DMS 273 (cell line): ENCODE data around the gene ALG2.
"Not testable (repeated sequence)": the region's sequence is repeated elsewhere in the genome, so short reads cannot be mapped to it uniquely, and the experiment has no call there.

Experiments
- DNase-seq: peaks from one replicate; lab custom pipeline; 2025; ENCODE audit not compliant: unreplicated experiment; lab: John Stamatoyannopoulos, UW

The ALG2 gene

DNA sequence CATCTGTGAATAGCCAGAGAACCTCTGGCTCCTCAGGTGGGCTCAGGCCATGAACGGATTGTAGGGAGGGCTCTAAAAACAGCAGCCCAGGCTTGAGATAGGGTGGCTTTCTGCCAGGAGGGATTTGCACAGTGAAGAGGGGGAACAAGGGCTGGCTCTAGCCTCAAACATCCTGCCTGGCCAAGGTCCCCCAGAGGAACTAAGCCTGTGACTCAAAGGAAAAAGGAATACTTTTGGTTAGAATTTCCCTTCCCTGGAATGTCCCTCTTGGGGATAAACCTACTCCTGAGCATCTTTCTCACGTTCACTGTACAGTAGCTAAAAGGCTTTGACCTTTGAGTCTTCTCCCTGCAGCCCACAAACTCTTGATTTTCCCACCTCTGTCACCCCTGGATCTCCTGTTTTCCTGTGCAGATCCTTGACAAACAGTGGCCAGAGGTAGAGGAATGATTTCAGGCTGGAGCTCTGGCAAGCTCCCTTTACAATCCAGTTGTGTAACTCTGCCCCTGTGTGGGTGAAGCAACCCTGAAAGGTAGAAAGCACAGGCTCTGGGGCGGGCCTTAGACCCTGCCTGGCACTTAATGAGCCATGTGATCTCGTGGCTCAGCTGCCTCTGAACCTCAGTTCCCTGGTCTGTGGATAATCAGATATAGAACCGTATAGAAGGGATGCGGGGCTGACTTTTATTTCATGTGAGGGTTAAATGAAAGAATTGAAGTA is 17.8 kb upstream of the ALG2 start:
- no peak for DNase-seq

- no peak for DNase-seq
Observed at GRCh38 chr9:99238331-99238730, 16.6 kb upstream of the ALG2 start.

GRCh38 chr9:99237849-99238248 is 16.1 kb upstream of the ALG2 start:
- not testable (repeated sequence) for DNase-seq

DNA sequence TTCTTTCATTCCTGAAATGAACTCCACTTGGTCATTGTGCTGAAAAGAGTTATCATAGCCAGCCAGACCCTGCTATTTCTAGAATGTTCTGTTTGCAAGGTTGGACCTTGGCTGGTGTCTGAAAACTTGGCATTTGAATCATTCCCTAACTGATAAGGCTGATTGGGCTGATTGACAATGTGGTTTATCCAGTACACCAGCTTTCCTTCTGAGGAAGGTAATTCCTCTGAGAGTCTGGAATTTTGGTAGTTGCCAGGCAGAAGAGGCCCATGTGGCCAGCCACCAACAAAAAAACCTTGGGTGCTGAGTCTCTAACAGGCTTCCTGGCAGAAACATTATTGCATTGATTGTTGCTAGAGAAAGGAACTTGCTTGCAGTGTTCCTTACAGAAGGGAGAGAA is 15.6 kb upstream of the ALG2 start:
- DNase-seq: no peak

GRCh38 chr9:99235926-99236634 is 14.3 kb upstream of the ALG2 start:
- DNase-seq: no peak

- DNase-seq: no peak
Observed at GRCh38 chr9:99235069-99235468, 13.3 kb upstream of the ALG2 start.

- DNase-seq: no peak
Observed at GRCh38 chr9:99234618-99235017, 12.9 kb upstream of the ALG2 start.

DNA sequence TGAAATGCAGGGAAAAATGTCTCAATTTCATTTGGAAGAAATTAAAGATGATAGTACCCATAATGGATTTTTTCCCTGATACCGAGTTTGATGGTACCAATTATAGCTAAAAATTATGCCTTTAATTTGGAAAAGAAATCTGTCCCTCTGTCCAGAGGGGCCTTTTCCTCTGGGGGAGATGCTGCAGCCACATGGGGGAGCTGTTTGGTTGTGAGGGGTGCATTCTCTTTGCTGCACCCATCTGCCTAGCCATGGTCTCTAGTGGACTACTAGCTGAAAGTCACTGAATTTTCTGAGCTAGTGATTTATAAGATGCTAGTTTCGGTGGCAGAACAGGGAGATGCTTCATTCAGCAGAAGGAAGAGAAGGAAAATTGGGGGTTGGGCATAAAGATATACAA is 10.0 kb upstream of the ALG2 start:
- DNase-seq: peak; percentile 44

DNA sequence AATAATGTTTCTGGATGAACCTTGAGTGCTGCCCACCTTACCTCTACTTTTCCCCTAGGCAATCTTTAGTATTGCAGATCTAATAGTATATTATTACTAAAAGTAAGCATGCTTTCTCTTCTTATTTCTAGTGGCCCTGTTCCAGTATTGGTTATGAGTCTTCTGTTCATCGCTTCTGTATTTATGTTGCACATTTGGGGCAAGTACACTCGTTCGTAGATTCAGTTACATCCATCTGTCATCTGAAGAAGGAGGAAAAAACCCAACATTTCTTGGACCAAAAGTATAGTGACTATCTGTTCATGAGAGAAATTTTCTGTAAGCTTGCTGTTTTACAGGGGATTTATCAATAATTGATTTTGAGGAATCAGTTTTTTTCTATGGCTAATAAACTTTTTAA is 8.5 kb upstream of the ALG2 start:
- no peak for DNase-seq

DNA sequence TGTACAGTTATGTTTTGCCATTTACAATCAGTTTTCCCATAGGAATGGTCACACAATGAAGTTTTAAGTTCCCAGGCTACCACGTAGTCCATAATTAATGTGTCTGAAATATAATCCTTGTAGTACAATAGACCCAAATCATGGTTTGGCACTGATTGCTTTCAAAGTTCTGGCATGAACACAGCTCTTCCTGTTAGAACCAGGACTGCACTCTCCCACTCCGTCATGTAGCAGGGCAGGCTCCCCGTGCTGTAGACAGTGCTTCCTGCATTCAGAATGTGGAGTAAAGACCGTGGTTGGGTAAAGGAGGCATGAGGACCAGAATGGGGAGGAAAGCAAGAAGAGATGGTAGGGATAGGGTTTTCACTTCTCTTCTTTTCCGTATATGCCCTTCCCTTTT is 4.3 kb upstream of the ALG2 start:
- no peak for DNase-seq

DNA sequence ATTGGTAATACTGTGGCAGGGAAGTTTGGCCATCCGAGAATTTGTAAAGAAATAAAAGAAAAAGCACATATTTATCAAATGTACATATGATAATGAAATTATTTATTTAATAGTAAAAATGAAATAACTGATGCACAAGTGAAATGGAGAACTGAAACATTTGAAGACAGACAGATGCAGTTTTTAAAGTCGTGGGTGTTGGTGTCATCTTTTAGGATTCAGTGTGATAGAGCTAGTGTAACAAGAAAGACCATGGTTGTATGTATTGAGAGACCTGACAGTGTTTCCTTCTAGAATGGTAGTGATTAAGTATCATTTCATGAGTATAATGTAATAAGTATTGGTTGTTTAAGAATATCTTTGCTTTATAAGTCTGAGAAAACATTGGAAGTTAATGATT is 2.7 kb upstream of the ALG2 start:
- no peak for DNase-seq

GRCh38 chr9:99222416-99223270 is 901 bp upstream of the ALG2 start:
- DNase-seq: peak; percentile 48

- no peak for DNase-seq
Observed at GRCh38 chr9:99221266-99221620, 499 bp downstream of the ALG2 start.

GRCh38 chr9:99220011-99220410 is 1.7 kb downstream of the ALG2 start:
- DNase-seq: no peak

GRCh38 chr9:99216073-99216472 is 5.7 kb downstream of the ALG2 start:
- DNase-seq: no peak

DNA sequence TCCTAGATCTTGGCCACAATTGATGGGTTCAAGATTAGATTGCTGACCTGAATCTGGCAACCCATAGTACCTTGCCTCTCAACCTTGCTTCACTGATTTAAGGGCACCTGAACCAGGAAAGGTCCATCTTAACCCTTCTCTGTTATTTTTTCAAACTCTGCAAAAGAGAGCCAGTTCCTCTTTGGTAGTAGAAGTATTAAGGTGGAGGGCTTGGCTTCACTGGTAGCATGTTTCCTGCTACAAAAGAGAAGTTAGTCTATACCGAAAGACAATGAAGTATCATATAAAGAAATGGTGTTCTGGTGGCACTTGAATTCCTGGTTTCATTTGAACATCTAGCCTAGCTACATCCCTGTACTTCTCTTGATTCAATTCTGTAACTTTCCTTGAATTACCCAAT is 8.5 kb downstream of the ALG2 start:
- DNase-seq: no peak

GRCh38 chr9:99211746-99212145 is 10.0 kb downstream of the ALG2 start:
- DNase-seq: peak; percentile 6

DNA sequence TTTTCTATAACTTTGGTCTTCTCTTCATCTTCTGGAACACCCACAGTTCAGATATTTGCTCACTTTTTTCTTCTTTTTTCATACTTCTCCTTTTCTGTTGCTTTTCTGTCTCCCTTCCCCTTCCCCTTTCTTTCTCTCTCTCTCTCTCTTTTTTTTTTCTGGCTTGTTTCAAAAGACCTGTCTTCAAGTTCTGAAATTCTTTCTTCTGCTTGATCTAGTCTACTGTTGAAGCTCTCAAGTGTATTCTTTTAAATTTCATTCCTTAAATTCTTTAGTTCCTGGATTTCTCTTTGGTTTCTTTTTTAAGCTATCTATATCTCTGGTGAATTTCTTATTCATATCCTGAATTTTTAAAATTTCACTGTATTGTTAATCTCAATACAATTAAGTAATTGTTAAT is 11.2 kb downstream of the ALG2 start:
- DNase-seq: no peak

- DNase-seq: peak; percentile 70
Observed at GRCh38 chr9:99201603-99202002, 20.1 kb downstream of the ALG2 start.

- DNase-seq: peak; percentile 41
Observed at GRCh38 chr9:99199938-99200539, 21.7 kb downstream of the ALG2 start.

GRCh38 chr9:99197987-99198386 is 23.8 kb downstream of the ALG2 start:
- no peak for DNase-seq
